ENCODE results near the gene ZMYND11. TPM values are rescaled to one million over a fixed set of nuclear protein-coding genes. Genes with fewer than 3 reads are reported as not detected.
A peak's percentile ranks its signal among the peaks of the same experiment; 100 is the strongest.

Gene ZMYND11
- total RNA-seq, 1 donor from 2014 or later, result 64.9 TPM

- ATAC-seq (ENCODE audit: poor library complexity), result no peak
- DNase-seq, result no peak
- intact Hi-C loops (cut with DNase I), result no loop called here
Observed at GRCh38 chr10:269440-270074, 134.3 kb downstream of the ZMYND11 start.

- ATAC-seq (ENCODE audit: poor library complexity) (no peak), DNase-seq (no peak)
- intact Hi-C loops (cut with DNase I), result no loop called here
Observed at GRCh38 chr10:271201-271600, 135.9 kb downstream of the ZMYND11 start.

- no peak for ATAC-seq (ENCODE audit: poor library complexity)
Observed at GRCh38 chr10:271722-272121, 136.5 kb downstream of the ZMYND11 start.

GRCh38 chr10:273088-273487 lies 137.8 kb downstream of the ZMYND11 start:
- no peak for DNase-seq
- intact Hi-C loops (cut with DNase I), result no loop called here
- ATAC-seq (ENCODE audit: poor library complexity), result no peak

More at GRCh38 chr10:271722-272121, 136.5 kb downstream of the ZMYND11 start:
- intact Hi-C loops (cut with DNase I), result no loop called here
- no peak for DNase-seq

GRCh38 chr10:274866-275265 lies 139.6 kb downstream of the ZMYND11 start:
- intact Hi-C loops (cut with DNase I), result no loop called here
- no peak for ATAC-seq (ENCODE audit: poor library complexity)
- no peak for DNase-seq

- ATAC-seq (ENCODE audit: poor library complexity) (no peak), DNase-seq (no peak)
- intact Hi-C loops (cut with DNase I), result no loop called here
Observed at GRCh38 chr10:275680-276079, 140.4 kb downstream of the ZMYND11 start.

GRCh38 chr10:277963-278362 lies 142.7 kb downstream of the ZMYND11 start:
- DNase-seq (no peak), ATAC-seq (ENCODE audit: poor library complexity) (peak; percentile 6)
- intact Hi-C loops (cut with DNase I), result no loop called here

GRCh38 chr10:278707-279106 lies 143.5 kb downstream of the ZMYND11 start:
- intact Hi-C loops (cut with DNase I), result no loop called here
- DNase-seq (no peak), ATAC-seq (ENCODE audit: poor library complexity) (peak; percentile 78)

- no peak for DNase-seq
- intact Hi-C loops (cut with DNase I), result no loop called here
- peak; percentile 78 for ATAC-seq (ENCODE audit: poor library complexity)
Observed at GRCh38 chr10:279232-279631, 144.0 kb downstream of the ZMYND11 start.

GRCh38 chr10:279655-280054 lies 144.4 kb downstream of the ZMYND11 start:
- peak; percentile 13 for ATAC-seq (ENCODE audit: poor library complexity)
- intact Hi-C loops (cut with DNase I), result no loop called here
- no peak for DNase-seq

- ATAC-seq (ENCODE audit: poor library complexity), result no peak
Observed at GRCh38 chr10:282294-283139, 147.3 kb downstream of the ZMYND11 start.

GRCh38 chr10:283140-283479 lies 147.9 kb downstream of the ZMYND11 start:
- no peak for ATAC-seq (ENCODE audit: poor library complexity)
- DNase-seq, result no peak
- intact Hi-C loops (cut with DNase I), result no loop called here

More at GRCh38 chr10:282294-283139, 147.3 kb downstream of the ZMYND11 start:
- intact Hi-C loops (cut with DNase I), result no loop called here
- no peak for DNase-seq

GRCh38 chr10:283916-284356 lies 148.7 kb downstream of the ZMYND11 start:
- DNase-seq, result no peak
- intact Hi-C loops (cut with DNase I), result no loop called here
- no peak for ATAC-seq (ENCODE audit: poor library complexity)

GRCh38 chr10:285216-285615 lies 150.0 kb downstream of the ZMYND11 start:
- no peak for DNase-seq
- ATAC-seq (ENCODE audit: poor library complexity), result peak; percentile 18
- intact Hi-C loops (cut with DNase I), result no loop called here

- intact Hi-C loops (cut with DNase I), result no loop called here
- no peak for DNase-seq
Observed at GRCh38 chr10:287026-287709, 151.9 kb downstream of the ZMYND11 start.

GRCh38 chr10:287814-288213 lies 152.6 kb downstream of the ZMYND11 start:
- DNase-seq (no peak), ATAC-seq (ENCODE audit: poor library complexity) (no peak)
- intact Hi-C loops (cut with DNase I), result no loop called here

More at GRCh38 chr10:287026-287709, 151.9 kb downstream of the ZMYND11 start:
- no peak for ATAC-seq (ENCODE audit: poor library complexity)

GRCh38 chr10:288316-289200 lies 153.3 kb downstream of the ZMYND11 start:
- no peak for ATAC-seq (ENCODE audit: poor library complexity)
- intact Hi-C loops (cut with DNase I), result no loop called here
- DNase-seq, result no peak

- ATAC-seq (ENCODE audit: poor library complexity) (peak; percentile 26), DNase-seq (no peak)
- intact Hi-C loops (cut with DNase I), result no loop called here
Observed at GRCh38 chr10:289581-289980, 154.3 kb downstream of the ZMYND11 start.

All from Right ventricle myocardium superior (tissue), 1 donor.